Calu3 (cell line): Measurements from ENCODE around the gene ERG28. TPM values are rescaled to one million over a fixed set of nuclear protein-coding genes. Genes with fewer than 3 reads are reported as not detected.

ENCODE experiments used
- BruUV-seq: library from RNA; stranded (reverse); fragments of 400-500 nt; replicated peaks from 2 replicates; lab custom pipeline; 2021; lab: Mats Ljungman, UMichigan
- CTCF ChIA-PET: fragments of 300-600 bp; sonication (Branson Sonifier 250); formaldehyde crosslinking; loops from one replicate; lab custom pipeline; 2022; ENCODE audit warnings: antibody characterized with exemption; lab: Charles Lee
- DNase-seq: peaks from one replicate; pipeline ENCODE4 v3.0.0; 2022
- H3K27ac Mint-ChIP-seq: one replicate; pipeline ENCODE4 v1.8.0; 2022; ENCODE audit warnings: mixed read lengths; ENCODE audit not compliant: unreplicated experiment
- H3K27me3 Mint-ChIP-seq: one replicate; pipeline ENCODE4 v1.8.0; 2022; ENCODE audit warnings: mixed read lengths; ENCODE audit not compliant: unreplicated experiment
- H3K36me3 Mint-ChIP-seq: one replicate; pipeline ENCODE4 v1.8.0; 2022; ENCODE audit warnings: mild to moderate bottlenecking, moderate library complexity, mixed read lengths; ENCODE audit not compliant: insufficient read depth, unreplicated experiment
- H3K4me1 Mint-ChIP-seq: one replicate; pipeline ENCODE4 v1.8.0; 2022; ENCODE audit warnings: mild to moderate bottlenecking, low read depth, mixed read lengths; ENCODE audit not compliant: unreplicated experiment
- H3K4me3 Mint-ChIP-seq: one replicate; pipeline ENCODE4 v1.8.0; 2022; ENCODE audit warnings: mild to moderate bottlenecking, low read depth, moderate library complexity, mixed read lengths; ENCODE audit not compliant: unreplicated experiment
- H3K9me3 Mint-ChIP-seq: one replicate; pipeline ENCODE4 v1.8.0; 2022; ENCODE audit warnings: low read depth, mixed read lengths; ENCODE audit not compliant: unreplicated experiment
- intact Hi-C: fragments of 100-400 bp; cut with micrococcal nuclease; formaldehyde crosslinking; loops from one replicate; pipeline ENCODE4 v1.10.0; 2022; ENCODE audit not compliant: unreplicated experiment
- total RNA-seq: library from RNA; stranded (reverse); gene quantifications from 2 replicates; pipeline ENCODE4 v1.2.3, GENCODE V29; 2022
- TF ChIP-seq, protein P1 (sequence below): fragments of 200-600 bp; IDR thresholded peaks from one replicate; pipeline ENCODE4 v1.8.0; 2022; ENCODE audit warnings: antibody characterized with exemption; ENCODE audit not compliant: unreplicated experiment

ERG28 gene
- total RNA-seq, 1 experiment from 2014 or later, result 30.5 TPM

DNA sequence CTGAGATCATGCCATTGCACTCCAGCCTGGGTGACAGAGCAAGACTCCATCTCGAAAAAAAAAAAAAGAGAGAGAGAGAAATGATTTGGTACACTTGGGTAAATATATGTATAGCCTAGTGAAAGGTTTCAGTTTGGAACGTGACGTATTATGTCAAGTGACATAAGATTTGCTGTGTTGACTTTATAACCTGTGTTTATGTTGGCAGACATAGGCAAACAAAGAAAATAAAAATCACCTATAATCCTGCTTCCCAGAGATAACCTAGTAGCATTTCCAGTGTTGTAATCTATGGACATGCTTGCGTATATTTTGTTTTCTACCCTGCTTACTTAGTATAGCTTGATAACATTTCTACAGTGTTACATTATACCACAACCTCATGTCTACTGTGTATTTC, 16.7 kb downstream of the ERG28 start:
- intact Hi-C loops, result no loop called here
- TF ChIP-seq, protein P1, sequence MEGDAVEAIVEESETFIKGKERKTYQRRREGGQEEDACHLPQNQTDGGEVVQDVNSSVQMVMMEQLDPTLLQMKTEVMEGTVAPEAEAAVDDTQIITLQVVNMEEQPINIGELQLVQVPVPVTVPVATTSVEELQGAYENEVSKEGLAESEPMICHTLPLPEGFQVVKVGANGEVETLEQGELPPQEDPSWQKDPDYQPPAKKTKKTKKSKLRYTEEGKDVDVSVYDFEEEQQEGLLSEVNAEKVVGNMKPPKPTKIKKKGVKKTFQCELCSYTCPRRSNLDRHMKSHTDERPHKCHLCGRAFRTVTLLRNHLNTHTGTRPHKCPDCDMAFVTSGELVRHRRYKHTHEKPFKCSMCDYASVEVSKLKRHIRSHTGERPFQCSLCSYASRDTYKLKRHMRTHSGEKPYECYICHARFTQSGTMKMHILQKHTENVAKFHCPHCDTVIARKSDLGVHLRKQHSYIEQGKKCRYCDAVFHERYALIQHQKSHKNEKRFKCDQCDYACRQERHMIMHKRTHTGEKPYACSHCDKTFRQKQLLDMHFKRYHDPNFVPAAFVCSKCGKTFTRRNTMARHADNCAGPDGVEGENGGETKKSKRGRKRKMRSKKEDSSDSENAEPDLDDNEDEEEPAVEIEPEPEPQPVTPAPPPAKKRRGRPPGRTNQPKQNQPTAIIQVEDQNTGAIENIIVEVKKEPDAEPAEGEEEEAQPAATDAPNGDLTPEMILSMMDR, result no peak
- Mint-ChIP-seq H3K4me3 (no peak overlapping the region), H3K27ac (no peak overlapping the region), H3K27me3 (no peaks in the 10 kb centered on the region), H3K4me1 (no peaks in the 10 kb centered on the region), H3K36me3 (peaks cover 6% of the 10 kb centered on the region), H3K9me3 (no peaks in the 10 kb centered on the region)
- DNase-seq, result no peak
- CTCF ChIA-PET, result no interaction called here
- no TSS peak for BruUV-seq

DNA sequence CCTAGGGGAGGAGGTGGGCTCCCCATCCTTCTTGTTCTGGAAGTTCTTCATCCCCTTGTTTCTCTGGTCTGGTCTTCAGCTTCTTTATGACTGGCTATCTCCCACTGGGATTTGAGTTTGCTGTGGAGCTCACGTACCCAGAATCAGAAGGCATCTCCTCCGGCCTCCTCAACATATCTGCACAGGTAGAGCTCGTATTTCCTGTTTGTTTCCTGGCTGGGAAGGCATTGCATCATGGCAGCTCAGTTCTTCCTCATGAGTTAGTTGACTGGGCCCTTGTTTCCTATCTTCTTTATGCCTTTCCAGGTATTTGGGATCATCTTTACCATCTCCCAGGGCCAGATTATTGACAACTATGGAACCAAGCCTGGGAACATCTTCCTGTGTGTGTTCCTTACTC, 19.8 kb downstream of the ERG28 start:
- no peak for DNase-seq
- H3K4me1 Mint-ChIP-seq, result no peaks in the 10 kb centered on the region
- no TSS peak for BruUV-seq
- no peaks in the 10 kb centered on the region for H3K27me3 Mint-ChIP-seq
- H3K9me3 Mint-ChIP-seq, result no peaks in the 10 kb centered on the region
- CTCF ChIA-PET, result no interaction called here
- intact Hi-C loops, result no loop called here
- H3K27ac Mint-ChIP-seq, result no peak overlapping the region
- H3K4me3 Mint-ChIP-seq, result no peak overlapping the region
- TF ChIP-seq, protein P1, result no peak
- no peaks in the 10 kb centered on the region for H3K36me3 Mint-ChIP-seq

DNA sequence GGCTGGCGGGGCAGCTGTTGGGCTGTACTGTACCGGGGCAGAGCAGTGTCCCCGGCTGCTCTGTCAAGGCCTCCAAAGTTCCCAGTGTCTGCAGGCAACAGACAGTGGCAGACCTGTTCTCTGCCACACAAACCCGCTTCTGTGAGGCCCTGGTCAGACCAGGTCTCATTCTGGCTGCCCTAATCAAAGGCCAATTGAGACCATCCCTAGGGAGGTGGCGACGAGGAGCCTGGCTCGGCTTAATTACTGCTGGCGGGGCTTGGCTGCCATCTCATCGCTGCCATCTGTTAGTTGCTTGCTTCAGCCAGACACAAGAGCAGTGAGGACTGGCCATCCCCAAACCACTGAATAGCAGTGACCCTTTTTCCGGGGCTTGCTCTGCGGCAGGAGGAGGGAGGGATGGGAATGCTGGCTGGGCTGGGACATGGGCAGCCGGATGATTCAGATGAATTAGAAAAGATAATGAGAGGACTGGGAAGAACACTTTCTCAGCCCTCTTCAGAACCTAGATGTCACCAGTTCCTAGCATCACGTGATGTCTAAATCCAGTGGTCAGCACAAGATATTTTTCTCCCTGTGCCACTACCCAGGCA, 24.5 kb downstream of the ERG28 start:
- H3K27ac Mint-ChIP-seq, result no peak overlapping the region

DNA sequence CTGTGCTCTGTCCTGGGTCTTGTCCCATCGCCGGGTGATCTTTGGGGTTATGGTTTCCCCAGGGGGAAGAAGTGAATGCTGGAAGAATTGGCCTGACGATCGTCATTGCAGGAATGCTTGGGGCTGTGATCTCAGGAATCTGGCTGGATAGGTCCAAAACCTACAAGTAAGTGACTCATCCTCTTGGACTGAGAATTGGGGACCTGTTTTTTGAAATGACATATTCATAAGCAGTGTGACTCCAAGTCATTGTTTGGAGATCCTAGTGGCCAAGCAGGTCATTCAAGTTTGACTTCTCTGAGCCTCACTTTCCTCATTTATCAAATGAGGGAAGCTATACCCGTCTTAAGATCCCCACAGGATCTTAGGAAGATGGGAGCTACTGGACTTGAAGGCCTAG, 25.8 kb downstream of the ERG28 start:
- TF ChIP-seq, protein P1, result no peak
- Mint-ChIP-seq H3K36me3 (no peaks in the 10 kb centered on the region), H3K27me3 (no peaks in the 10 kb centered on the region), H3K4me1 (peaks cover 9% of the 10 kb centered on the region), H3K27ac (no peak overlapping the region), H3K4me3 (no peak overlapping the region), H3K9me3 (no peaks in the 10 kb centered on the region)
- CTCF ChIA-PET, result interaction anchor here (0.6 kb wide), 1 partner anchor 723 kb away, joined by 3 read pairs; no protein-coding TSS in a partner anchor
- DNase-seq, result peak; percentile 25
- BruUV-seq, result no TSS peak
- intact Hi-C loops, result no loop called here

More for the DNA sequence above, 24.5 kb downstream of the ERG28 start:
- TF ChIP-seq, protein P1, result no peak
- intact Hi-C loops, result no loop called here
- peaks cover 9% of the 10 kb centered on the region for H3K4me1 Mint-ChIP-seq
- no TSS peak for BruUV-seq
- no peaks in the 10 kb centered on the region for H3K27me3 Mint-ChIP-seq
- H3K4me3 Mint-ChIP-seq, result no peak overlapping the region
- DNase-seq, result no peak
- CTCF ChIA-PET, result no interaction called here
- no peaks in the 10 kb centered on the region for H3K9me3 Mint-ChIP-seq
- H3K36me3 Mint-ChIP-seq, result no peaks in the 10 kb centered on the region
